ENCODE results near the gene ZBED3. TPM values are rescaled to one million over a fixed set of nuclear protein-coding genes. Genes with fewer than 3 reads are reported as not detected.
"Not testable (repeated sequence)": the region's sequence is repeated elsewhere in the genome, so short reads cannot be mapped to it uniquely, and the experiment has no call there.

Gene ZBED3
- total RNA-seq, 1 donor from 2014 or later = 0.49 TPM

DNA sequence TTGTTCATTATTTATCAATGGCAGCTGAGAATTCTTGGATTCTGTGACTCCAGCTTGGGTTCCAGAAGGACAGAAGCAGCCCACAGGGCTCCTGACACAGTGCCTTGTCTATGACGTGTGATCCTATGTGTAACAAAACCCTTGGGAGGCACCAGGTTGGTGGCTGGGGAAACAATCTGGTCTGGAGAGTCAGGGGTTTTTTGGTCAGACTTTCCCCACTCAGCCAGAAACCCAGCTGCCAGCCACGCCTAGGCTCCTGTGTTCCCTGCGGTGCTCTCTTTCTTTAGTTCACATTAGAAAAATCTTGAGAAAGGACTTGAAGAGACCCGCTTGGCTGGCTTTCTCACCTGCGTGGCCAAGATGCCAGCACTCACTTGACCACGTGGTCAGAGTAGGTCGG, 15.5 kb upstream of the ZBED3 start:
- intact Hi-C loops (cut with micrococcal nuclease) = no loop called here
- H3K36me3 Mint-ChIP-seq (ENCODE audit: low read depth) = no peaks in the 10 kb centered on the region
- no peak for DNase-seq (ENCODE audit: low spot score)
- peaks cover 6% of the 10 kb centered on the region for H3K9me3 Mint-ChIP-seq
- no peaks in the 10 kb centered on the region for H3K27me3 Mint-ChIP-seq (ENCODE audit: insufficient read depth)
- H3K4me1 Mint-ChIP-seq (ENCODE audit: low read depth) = no peaks in the 10 kb centered on the region
- H3K27ac Mint-ChIP-seq = no peak overlapping the region
- no peak overlapping the region for H3K4me3 Mint-ChIP-seq

DNA sequence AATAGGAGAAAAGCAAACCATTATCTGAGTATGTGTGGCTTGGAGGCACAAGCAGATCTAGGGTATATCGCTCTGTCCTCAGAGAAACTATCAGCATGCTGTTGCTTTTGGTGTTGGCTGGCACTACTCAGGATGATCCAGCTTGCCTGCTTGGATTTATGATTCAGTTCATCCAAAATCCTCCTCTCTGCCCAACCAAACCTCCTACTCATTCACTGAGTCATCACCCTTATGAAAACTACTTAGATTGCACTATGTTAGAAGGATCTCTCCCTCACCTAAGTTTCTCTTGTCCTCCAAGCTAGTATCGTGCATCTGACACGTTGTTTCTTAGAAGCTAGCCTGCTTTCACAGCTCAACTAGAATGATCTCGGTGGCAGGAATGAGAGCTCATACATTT, 14.2 kb upstream of the ZBED3 start:
- no peak overlapping the region for H3K27ac Mint-ChIP-seq
- H3K4me1 Mint-ChIP-seq (ENCODE audit: low read depth) = no peaks in the 10 kb centered on the region
- DNase-seq (ENCODE audit: low spot score) = no peak
- no peak overlapping the region for H3K4me3 Mint-ChIP-seq
- H3K9me3 Mint-ChIP-seq = no peaks in the 10 kb centered on the region
- H3K27me3 Mint-ChIP-seq (ENCODE audit: insufficient read depth) = no peaks in the 10 kb centered on the region
- H3K36me3 Mint-ChIP-seq (ENCODE audit: low read depth) = no peaks in the 10 kb centered on the region
- intact Hi-C loops (cut with micrococcal nuclease) = no loop called here

DNA sequence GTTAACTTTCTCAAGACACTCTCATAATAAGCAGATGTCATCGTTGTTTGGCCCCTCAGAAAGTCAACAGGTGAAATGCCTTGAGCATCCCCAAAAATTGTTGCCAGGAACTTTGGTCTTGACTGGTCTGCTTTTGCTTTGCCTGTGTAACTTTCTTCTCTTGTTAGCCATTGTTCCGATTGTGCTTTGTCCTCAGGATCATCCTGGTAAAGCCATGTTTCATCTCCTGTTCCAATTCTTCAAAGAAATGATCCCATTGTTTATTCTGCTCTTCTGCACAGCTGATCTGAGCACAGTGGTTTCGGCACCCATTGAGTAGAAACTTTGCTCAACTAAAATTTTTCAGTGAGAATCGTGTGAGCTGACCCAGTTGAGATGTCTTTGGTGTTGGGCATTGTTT, 8.1 kb upstream of the ZBED3 start:
- intact Hi-C loops (cut with micrococcal nuclease) = no loop called here
- H3K4me3 Mint-ChIP-seq = no peak overlapping the region
- no peaks in the 10 kb centered on the region for H3K9me3 Mint-ChIP-seq
- H3K4me1 Mint-ChIP-seq (ENCODE audit: low read depth) = no peaks in the 10 kb centered on the region
- no peaks in the 10 kb centered on the region for H3K36me3 Mint-ChIP-seq (ENCODE audit: low read depth)
- DNase-seq (ENCODE audit: low spot score) = no peak
- peaks cover 3% of the 10 kb centered on the region for H3K27me3 Mint-ChIP-seq (ENCODE audit: insufficient read depth)
- H3K27ac Mint-ChIP-seq = no peak overlapping the region

DNA sequence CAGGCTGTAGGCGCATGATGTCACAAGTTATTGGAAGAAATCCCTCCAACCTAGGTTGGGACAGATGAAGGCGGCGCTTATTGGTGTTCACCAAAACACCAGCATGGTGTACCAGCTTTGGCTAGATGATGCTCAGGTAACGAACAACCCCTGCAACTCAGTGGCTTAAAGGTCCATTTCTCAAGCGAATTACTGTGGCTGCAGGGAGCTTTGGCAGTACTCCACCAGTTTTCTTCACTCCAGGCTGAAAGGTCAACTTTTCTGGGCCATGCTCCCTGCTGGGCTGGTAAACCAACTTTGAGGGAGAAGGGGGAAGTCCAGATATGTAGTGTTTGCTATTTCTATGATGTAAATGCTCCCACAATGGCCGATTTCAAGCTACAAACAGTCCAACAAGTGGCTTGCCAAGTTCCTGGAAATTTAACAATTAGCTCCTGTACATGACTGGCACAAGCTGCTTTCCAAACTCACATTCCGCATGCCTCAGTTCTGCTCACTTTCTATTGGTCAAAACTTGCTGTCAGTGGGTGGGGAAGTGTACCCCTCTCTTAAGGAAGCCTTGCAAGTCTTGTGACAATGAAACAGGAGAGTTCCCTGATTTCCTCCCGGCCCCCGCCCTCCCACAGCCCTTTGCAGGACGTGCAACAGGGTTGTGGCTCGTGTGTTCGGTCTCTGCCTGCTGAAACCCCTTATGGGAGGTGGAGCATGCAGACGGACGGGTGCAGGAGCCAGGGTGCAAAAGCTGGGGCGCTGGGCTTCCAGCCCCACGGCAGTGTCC, 588 bp upstream of the ZBED3 start:
- intact Hi-C loops (cut with micrococcal nuclease) = loop anchor here (1.0 kb wide), 1 partner anchor 57 kb away; the partner anchor contains the start of gene AGGF1
- peaks cover 9% of the 10 kb centered on the region for H3K27me3 Mint-ChIP-seq (ENCODE audit: insufficient read depth)
- H3K4me3 Mint-ChIP-seq = peak overlapping the region; percentile 84
- peaks cover 8% of the 10 kb centered on the region for H3K4me1 Mint-ChIP-seq (ENCODE audit: low read depth)
- peak overlapping the region; percentile 5 for H3K27ac Mint-ChIP-seq
- DNase-seq (ENCODE audit: low spot score) = no peak
- no peaks in the 10 kb centered on the region for H3K9me3 Mint-ChIP-seq
- no peaks in the 10 kb centered on the region for H3K36me3 Mint-ChIP-seq (ENCODE audit: low read depth)

DNA sequence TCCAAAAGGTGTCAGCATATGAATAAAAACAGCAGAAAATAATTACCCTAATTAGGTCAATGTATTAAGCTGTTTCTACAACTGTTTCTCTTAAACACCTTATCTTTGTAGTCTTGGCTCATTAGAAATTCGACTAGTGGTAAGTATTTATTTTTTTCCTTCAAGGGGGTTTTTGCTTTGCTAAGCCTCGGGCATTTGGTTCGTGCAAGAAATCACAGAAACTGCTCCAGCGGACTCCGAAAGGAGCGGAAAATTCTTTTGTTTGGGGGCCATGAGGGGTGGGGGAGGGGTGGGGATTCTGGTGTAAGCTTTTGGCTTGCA, 757 bp downstream of the ZBED3 start:
- Mint-ChIP-seq H3K36me3 (ENCODE audit: low read depth) (no peaks in the 10 kb centered on the region), H3K4me3 (peak overlapping the region; percentile 81), H3K27ac (no peak overlapping the region), H3K9me3 (no peaks in the 10 kb centered on the region), H3K4me1 (ENCODE audit: low read depth) (peaks cover 8% of the 10 kb centered on the region), H3K27me3 (ENCODE audit: insufficient read depth) (peaks cover 9% of the 10 kb centered on the region)
- DNase-seq (ENCODE audit: low spot score) = no peak
- intact Hi-C loops (cut with micrococcal nuclease) = no loop called here

DNA sequence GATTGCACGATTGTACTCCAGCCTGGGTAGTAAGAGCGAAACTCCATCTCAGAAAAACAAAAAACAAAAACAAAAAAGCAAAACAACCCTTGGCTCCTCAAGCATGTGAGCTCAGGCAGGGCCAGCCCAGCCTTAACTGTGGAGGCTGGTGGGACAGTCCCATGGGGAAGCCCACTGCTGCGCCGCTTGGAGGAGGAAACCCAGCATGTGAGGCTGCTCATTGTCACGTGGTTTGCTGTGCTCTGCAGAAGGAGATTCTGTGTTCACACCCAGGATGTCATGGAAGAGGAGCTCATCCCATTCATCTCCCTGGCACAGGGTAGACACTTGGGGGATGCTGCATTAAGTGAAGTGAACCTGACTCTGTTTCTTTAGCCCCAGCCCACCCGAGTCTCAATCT, 4.0 kb downstream of the ZBED3 start:
- Mint-ChIP-seq H3K9me3 (no peaks in the 10 kb centered on the region), H3K27ac (no peak overlapping the region), H3K36me3 (ENCODE audit: low read depth) (no peaks in the 10 kb centered on the region), H3K27me3 (ENCODE audit: insufficient read depth) (peaks cover 7% of the 10 kb centered on the region), H3K4me3 (no peak overlapping the region), H3K4me1 (ENCODE audit: low read depth) (peaks cover 8% of the 10 kb centered on the region)
- intact Hi-C loops (cut with micrococcal nuclease) = no loop called here
- DNase-seq (ENCODE audit: low spot score) = no peak

DNA sequence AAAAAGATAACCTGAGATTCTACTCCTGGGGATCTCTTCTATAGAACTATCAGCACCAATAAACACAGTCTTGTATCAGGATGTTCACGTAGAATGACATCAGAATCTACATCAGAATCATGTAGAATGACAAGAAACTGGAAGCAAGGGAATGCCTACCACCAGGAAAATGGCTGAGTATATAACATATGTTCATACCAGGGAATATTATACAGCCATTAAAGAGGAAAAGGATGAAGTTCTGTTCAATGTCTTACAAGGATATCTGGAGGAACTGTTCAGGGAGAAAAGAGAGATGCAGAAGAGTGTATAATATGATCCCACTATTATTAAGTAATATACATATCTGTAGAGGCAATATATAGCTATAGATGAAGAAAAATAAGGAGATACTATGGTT, 4.8 kb downstream of the ZBED3 start:
- intact Hi-C loops (cut with micrococcal nuclease) = no loop called here
- Mint-ChIP-seq H3K9me3 (no peaks in the 10 kb centered on the region), H3K27ac (no peak overlapping the region), H3K4me1 (ENCODE audit: low read depth) (peaks cover 3% of the 10 kb centered on the region), H3K36me3 (ENCODE audit: low read depth) (no peaks in the 10 kb centered on the region), H3K4me3 (no peak overlapping the region), H3K27me3 (ENCODE audit: insufficient read depth) (peaks cover 7% of the 10 kb centered on the region)
- DNase-seq (ENCODE audit: low spot score) = no peak

DNA sequence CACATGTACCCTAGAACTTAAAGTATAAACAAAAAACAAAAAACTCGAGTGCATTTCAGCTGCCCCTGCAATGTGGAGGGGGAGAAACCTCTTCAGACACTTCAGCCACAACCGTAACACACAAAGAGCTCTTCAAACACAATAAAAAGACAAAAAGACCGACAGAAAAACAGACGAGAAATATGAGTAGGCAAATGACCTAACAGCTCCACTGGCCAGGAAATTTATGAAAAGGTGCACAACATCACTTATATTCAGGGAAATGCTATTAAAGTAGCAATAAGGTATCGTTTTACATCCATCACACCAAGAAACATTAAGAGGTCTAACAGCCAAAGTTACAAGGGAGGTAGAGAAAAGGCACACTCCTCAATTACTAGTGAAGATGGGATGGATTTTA, 6.2 kb downstream of the ZBED3 start:
- no peak overlapping the region for H3K4me3 Mint-ChIP-seq
- no peak for DNase-seq (ENCODE audit: low spot score)
- H3K9me3 Mint-ChIP-seq = no peaks in the 10 kb centered on the region
- H3K27ac Mint-ChIP-seq = no peak overlapping the region
- intact Hi-C loops (cut with micrococcal nuclease) = no loop called here
- H3K27me3 Mint-ChIP-seq (ENCODE audit: insufficient read depth) = peaks cover 7% of the 10 kb centered on the region
- no peaks in the 10 kb centered on the region for H3K4me1 Mint-ChIP-seq (ENCODE audit: low read depth)
- peaks cover 2% of the 10 kb centered on the region for H3K36me3 Mint-ChIP-seq (ENCODE audit: low read depth)

DNA sequence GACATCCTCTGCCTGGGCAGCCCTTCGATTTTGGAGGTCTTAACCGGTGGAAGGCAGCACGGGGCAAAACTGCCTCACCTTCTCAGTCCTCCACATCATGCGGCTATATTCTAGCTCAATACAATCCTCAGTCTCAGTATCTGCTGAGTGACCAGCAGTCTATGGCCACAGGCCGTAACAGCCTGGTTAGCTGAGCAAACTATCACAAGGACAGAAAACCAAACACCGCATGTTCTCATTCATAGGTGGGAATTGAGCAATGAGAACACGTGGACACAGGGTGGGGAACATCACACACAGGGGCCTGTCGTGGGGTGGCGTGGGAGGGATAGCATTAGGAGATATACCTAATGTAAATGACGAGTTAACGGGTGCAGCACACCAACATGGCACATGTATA, 6.6 kb downstream of the ZBED3 start:
- H3K27ac Mint-ChIP-seq; H3K4me3 Mint-ChIP-seq; DNase-seq (ENCODE audit: low spot score); H3K36me3 Mint-ChIP-seq (ENCODE audit: low read depth); H3K4me1 Mint-ChIP-seq (ENCODE audit: low read depth); H3K27me3 Mint-ChIP-seq (ENCODE audit: insufficient read depth); H3K9me3 Mint-ChIP-seq; intact Hi-C loops (cut with micrococcal nuclease): not testable (repeated sequence)

DNA sequence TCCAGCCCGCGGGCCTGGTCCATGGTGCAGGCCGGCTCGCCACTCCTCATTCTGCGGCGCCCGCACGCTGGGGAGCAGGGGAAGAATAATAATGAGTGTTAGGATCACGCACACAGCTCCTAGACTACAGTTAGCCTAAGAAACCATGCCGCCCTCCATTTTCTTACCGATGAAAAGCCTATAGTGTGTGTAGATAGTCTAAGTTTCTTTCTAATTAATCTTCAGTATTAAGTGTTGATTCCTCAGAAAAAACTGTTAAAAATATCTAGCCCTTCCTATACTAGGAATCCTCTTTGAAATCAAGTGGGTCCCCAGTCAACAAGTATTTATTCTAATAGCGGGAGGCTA, 9.3 kb downstream of the ZBED3 start:
- Mint-ChIP-seq H3K27me3 (ENCODE audit: insufficient read depth) (peaks cover 3% of the 10 kb centered on the region), H3K4me1 (ENCODE audit: low read depth) (no peaks in the 10 kb centered on the region), H3K4me3 (peak overlapping the region; percentile 61), H3K27ac (no peak overlapping the region), H3K9me3 (no peaks in the 10 kb centered on the region), H3K36me3 (ENCODE audit: low read depth) (peaks cover 4% of the 10 kb centered on the region)
- DNase-seq (ENCODE audit: low spot score) = no peak
- intact Hi-C loops (cut with micrococcal nuclease) = loop anchor here (1.0 to 5.0 kb wide), 3 partner anchors 47 to 414 kb away; partner anchors contain the start of genes AGGF1 and WDR41

DNA sequence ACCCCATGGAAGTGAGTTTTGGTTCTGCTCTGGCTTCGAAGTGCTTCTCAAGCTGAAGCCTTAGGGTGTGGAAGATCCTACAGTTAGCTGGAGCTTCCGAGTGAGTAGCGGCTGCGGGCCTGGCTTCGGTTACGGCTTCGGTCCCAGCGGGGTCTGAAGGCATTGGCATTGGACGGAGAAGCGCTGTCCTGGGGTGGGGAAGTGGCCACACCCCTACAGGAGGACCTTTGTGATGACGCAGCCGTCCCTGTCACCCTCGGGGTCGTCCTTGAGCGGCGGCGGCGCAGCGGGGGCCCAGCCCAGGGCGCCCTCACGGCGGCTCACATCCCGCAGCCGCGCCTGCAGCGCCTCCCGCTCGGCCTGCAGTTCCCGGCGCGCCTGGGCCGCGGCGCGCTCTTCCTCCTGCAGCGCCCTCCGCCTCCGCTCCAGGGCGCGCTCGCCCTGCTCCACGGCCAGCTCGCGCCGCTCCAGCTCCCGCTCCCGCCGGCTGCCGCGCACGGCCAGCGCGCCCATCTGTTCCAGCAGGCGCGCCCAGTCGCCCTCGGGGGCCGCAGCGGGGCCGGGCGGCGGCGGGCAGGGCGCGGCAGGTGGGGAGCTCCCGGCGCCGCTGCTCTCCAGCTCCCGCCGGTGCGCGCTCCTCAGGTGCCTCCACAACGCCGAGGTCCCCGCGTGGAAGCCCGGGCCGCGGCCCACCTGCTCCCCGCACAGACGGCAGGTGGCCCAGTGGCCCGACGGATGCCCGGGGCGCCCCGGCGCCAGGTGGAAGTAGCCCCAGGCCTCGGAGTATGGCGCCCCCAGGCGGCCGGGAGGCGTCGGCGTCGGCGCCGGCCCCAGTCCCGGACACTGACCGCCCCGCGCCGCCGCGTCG, 9.9 kb downstream of the ZBED3 start:
- Mint-ChIP-seq H3K4me3 (peak overlapping the region; percentile 61), H3K9me3 (no peaks in the 10 kb centered on the region), H3K27ac (no peak overlapping the region), H3K4me1 (ENCODE audit: low read depth) (no peaks in the 10 kb centered on the region), H3K27me3 (ENCODE audit: insufficient read depth) (peaks cover 3% of the 10 kb centered on the region), H3K36me3 (ENCODE audit: low read depth) (peaks cover 4% of the 10 kb centered on the region)
- intact Hi-C loops (cut with micrococcal nuclease) = loop anchor here (1.0 to 5.0 kb wide), 3 partner anchors 46 to 415 kb away; partner anchors contain the start of genes AGGF1 and WDR41
- peak; percentile 46 for DNase-seq (ENCODE audit: low spot score)

DNA sequence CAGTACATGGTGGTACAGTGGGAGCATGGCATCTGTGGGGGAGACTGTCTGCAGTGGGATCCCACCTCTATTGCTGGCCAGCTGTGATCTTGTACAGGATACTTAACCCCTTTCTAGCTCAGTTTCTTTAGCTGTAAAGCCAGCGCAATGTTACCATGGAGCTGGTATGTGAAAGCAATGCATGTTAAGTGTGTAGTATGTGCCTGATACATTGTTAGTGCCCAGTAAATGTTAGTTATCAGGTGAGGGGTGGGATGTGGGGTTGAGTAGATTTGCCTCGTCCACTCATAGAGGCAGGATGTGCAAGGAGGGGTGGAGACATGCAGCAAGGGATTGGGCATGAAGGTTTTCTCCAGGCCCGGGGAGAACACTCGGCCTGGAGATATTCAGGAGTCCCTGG, 12.3 kb downstream of the ZBED3 start:
- Mint-ChIP-seq H3K9me3 (no peaks in the 10 kb centered on the region), H3K27ac (no peak overlapping the region), H3K27me3 (ENCODE audit: insufficient read depth) (peaks cover 3% of the 10 kb centered on the region), H3K4me1 (ENCODE audit: low read depth) (no peaks in the 10 kb centered on the region), H3K4me3 (no peak overlapping the region), H3K36me3 (ENCODE audit: low read depth) (peaks cover 9% of the 10 kb centered on the region)
- intact Hi-C loops (cut with micrococcal nuclease) = loop anchor here (5.0 kb wide), 1 partner anchor 418 kb away; the partner anchor contains the start of gene WDR41
- no peak for DNase-seq (ENCODE audit: low spot score)

DNA sequence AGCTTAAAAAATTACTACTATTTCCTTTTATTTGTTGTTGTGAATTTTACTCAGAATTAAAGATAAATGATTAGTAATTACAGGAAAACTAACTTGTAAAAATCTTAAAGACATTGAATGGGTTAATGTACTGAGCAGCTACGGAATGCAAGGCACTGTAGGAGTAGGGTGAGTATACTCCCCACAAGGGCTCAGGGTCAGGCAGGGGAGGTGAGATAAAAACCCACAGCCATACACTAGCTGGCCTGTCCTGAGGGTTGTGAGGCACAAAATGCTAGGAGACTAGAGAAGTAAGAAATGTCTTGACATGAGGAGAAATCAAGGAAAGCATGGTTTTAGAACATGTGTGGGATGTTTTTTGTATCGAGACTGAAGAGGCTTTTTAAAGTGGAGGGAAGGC, 13.4 kb downstream of the ZBED3 start:
- peaks cover under 1% of the 10 kb centered on the region for H3K27me3 Mint-ChIP-seq (ENCODE audit: insufficient read depth)
- H3K36me3 Mint-ChIP-seq (ENCODE audit: low read depth) = peaks cover 12% of the 10 kb centered on the region
- no peak overlapping the region for H3K27ac Mint-ChIP-seq
- no peaks in the 10 kb centered on the region for H3K9me3 Mint-ChIP-seq
- no peak overlapping the region for H3K4me3 Mint-ChIP-seq
- intact Hi-C loops (cut with micrococcal nuclease) = no loop called here
- H3K4me1 Mint-ChIP-seq (ENCODE audit: low read depth) = no peaks in the 10 kb centered on the region
- no peak for DNase-seq (ENCODE audit: low spot score)
